ENCODE measurements around the gene MAGEA3. TPM values are rescaled to one million over a fixed set of nuclear protein-coding genes. Genes with fewer than 3 reads are reported as not detected.

MAGEA3 gene
- total RNA-seq, 1 experiment from 2014 or later, result 0.21 TPM

DNA sequence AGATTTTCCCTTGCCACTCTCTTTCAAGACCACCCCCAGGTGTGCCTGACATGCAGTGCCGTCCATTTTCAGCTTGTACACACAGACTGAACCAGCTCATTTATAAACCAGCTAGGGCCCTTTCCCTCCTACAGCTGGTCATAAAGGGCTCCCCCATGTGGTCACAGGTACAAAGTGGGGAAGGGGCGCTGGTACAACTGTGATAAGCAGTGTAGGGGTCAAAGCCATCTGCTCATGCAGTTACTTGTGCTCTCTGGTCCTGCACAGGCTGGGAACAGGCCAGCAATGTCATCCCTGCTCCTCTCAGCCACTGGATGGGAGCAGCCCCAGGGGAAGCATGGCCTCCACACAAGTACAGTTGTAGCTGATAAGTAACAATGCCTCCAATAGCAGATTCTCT is 40.3 kb upstream of the MAGEA3 start:
- in situ Hi-C loops (cut with HindIII; ENCODE audit: low pct_unique_long_range_greater_than_20kb, low sequenced_read_pairs), result no loop called here
- 0 out of 2 replicates have a peak, but pooled peaks cover 2% of the 10 kb centered on the region for H3K27me3 ChIP-seq (ENCODE audit: control insufficient read depth, insufficient read depth, low read length)
- BruUV-seq (replicated peaks), result no TSS peak
- no peaks in the 10 kb centered on the region for H3K36me3 ChIP-seq (ENCODE audit: control insufficient read depth, insufficient read depth, low read length)
- intact Hi-C loops (cut with micrococcal nuclease; ENCODE audit: unreplicated experiment), result no loop called here
- ATAC-seq (no peak), DNase-seq (ENCODE audit: low read depth, low spot score) (no peak)
- H3K27ac ChIP-seq (ENCODE audit: low read length), result no peak overlapping the region
- no peaks in the 10 kb centered on the region for H3K9me3 ChIP-seq (ENCODE audit: control insufficient read depth, insufficient read depth, low read depth, low read length)
- TF ChIP-seq, protein P1, sequence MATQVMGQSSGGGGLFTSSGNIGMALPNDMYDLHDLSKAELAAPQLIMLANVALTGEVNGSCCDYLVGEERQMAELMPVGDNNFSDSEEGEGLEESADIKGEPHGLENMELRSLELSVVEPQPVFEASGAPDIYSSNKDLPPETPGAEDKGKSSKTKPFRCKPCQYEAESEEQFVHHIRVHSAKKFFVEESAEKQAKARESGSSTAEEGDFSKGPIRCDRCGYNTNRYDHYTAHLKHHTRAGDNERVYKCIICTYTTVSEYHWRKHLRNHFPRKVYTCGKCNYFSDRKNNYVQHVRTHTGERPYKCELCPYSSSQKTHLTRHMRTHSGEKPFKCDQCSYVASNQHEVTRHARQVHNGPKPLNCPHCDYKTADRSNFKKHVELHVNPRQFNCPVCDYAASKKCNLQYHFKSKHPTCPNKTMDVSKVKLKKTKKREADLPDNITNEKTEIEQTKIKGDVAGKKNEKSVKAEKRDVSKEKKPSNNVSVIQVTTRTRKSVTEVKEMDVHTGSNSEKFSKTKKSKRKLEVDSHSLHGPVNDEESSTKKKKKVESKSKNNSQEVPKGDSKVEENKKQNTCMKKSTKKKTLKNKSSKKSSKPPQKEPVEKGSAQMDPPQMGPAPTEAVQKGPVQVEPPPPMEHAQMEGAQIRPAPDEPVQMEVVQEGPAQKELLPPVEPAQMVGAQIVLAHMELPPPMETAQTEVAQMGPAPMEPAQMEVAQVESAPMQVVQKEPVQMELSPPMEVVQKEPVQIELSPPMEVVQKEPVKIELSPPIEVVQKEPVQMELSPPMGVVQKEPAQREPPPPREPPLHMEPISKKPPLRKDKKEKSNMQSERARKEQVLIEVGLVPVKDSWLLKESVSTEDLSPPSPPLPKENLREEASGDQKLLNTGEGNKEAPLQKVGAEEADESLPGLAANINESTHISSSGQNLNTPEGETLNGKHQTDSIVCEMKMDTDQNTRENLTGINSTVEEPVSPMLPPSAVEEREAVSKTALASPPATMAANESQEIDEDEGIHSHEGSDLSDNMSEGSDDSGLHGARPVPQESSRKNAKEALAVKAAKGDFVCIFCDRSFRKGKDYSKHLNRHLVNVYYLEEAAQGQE (IDR thresholded peaks at IDR 0.05; ENCODE audit: insufficient read depth in 1 of 2, low read depth in 2 of 2, low read length in 1 of 2), result no peak
- no peak overlapping the region for H3K4me3 ChIP-seq (ENCODE audit: low read depth in 2 of 2, low read length in 2 of 2)
- ChIA-PET POLR2A (no interaction called here), CTCF (no interaction called here)
- H3K4me1 ChIP-seq (ENCODE audit: control insufficient read depth, insufficient read depth, low read length), result no peaks in the 10 kb centered on the region

DNA sequence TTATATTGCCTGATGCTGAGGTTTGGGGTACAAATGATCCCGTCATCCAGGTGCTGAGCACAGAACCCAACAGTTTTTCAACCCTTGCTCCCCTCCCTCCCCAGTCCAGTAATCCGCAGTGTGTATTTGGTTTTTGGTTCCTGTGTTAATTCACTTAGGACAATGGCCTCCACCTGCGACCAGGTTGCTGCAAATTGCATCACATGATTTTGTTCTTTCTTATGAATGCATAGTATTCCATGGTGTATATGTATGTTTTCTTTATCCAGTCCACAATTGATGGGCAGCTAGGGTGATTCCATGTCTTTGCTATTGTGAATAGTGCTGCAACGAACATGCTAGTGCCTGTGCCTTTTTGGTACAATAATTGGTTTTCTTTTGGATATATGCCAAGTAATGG is 35.5 kb upstream of the MAGEA3 start:
- ATAC-seq (no peak), DNase-seq (ENCODE audit: low read depth, low spot score) (no peak)
- Histone ChIP-seq H3K4me1 (ENCODE audit: control insufficient read depth, insufficient read depth, low read length) (no peaks in the 10 kb centered on the region), H3K36me3 (ENCODE audit: control insufficient read depth, insufficient read depth, low read length) (no peaks in the 10 kb centered on the region), H3K4me3 (ENCODE audit: low read depth in 2 of 2, low read length in 2 of 2) (no peak overlapping the region), H3K27ac (ENCODE audit: low read length) (no peak overlapping the region), H3K9me3 (ENCODE audit: control insufficient read depth, insufficient read depth, low read depth, low read length) (no peaks in the 10 kb centered on the region), H3K27me3 (ENCODE audit: control insufficient read depth, insufficient read depth, low read length) (peaks cover 3% of the 10 kb centered on the region; the same call in 1 of the 2 replicates)
- ChIA-PET CTCF (no interaction called here), POLR2A (no interaction called here)
- no TSS peak for BruUV-seq (replicated peaks)
- TF ChIP-seq TCF7L2 (IDR thresholded peaks at IDR 0.05; ENCODE audit: low read depth, low read length) (no peak), SIN3A (IDR thresholded peaks at IDR 0.05; ENCODE audit: borderline replicate concordance, insufficient read depth, low read depth, low read length) (no peak), POLR2AphosphoS5 (IDR thresholded peaks at IDR 0.05; ENCODE audit: low read depth, low read length) (no peak)
- TF ChIP-seq, protein P2, sequence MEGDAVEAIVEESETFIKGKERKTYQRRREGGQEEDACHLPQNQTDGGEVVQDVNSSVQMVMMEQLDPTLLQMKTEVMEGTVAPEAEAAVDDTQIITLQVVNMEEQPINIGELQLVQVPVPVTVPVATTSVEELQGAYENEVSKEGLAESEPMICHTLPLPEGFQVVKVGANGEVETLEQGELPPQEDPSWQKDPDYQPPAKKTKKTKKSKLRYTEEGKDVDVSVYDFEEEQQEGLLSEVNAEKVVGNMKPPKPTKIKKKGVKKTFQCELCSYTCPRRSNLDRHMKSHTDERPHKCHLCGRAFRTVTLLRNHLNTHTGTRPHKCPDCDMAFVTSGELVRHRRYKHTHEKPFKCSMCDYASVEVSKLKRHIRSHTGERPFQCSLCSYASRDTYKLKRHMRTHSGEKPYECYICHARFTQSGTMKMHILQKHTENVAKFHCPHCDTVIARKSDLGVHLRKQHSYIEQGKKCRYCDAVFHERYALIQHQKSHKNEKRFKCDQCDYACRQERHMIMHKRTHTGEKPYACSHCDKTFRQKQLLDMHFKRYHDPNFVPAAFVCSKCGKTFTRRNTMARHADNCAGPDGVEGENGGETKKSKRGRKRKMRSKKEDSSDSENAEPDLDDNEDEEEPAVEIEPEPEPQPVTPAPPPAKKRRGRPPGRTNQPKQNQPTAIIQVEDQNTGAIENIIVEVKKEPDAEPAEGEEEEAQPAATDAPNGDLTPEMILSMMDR (IDR thresholded peaks at IDR 0.05), result no peak
- TF ChIP-seq, protein P1 (IDR thresholded peaks at IDR 0.05; ENCODE audit: insufficient read depth in 1 of 2, low read depth in 2 of 2, low read length in 1 of 2), result no peak
- intact Hi-C loops (cut with micrococcal nuclease; ENCODE audit: unreplicated experiment) (no loop called here), in situ Hi-C loops (cut with HindIII; ENCODE audit: low pct_unique_long_range_greater_than_20kb, low sequenced_read_pairs) (no loop called here)

Data from Panc1 (cell line).